HT1080 (cell line): ENCODE data around the gene PARD3B. TPM values are rescaled to one million over a fixed set of nuclear protein-coding genes. Genes with fewer than 3 reads are reported as not detected.

Experiments
- DNase-seq: peaks from one replicate; pipeline ENCODE4 v3.0.0-alpha.2; 2015; ENCODE audit warnings: low read depth
- total RNA-seq: library from RNA; depleted of rRNA; stranded (reverse); fragments of >200 nt; shearing (Covaris generic); gene quantifications from 2 replicates; pipeline ENCODE4 v1.2.3, GENCODE V29; 2014

Gene PARD3B
- total RNA-seq, 1 experiment from 2014 or later = 2.2 TPM

GRCh38 chr2:205370726-205371125 lies 825.5 kb downstream of the PARD3B start:
- DNase-seq = no peak

GRCh38 chr2:205372141-205372540 lies 826.9 kb downstream of the PARD3B start:
- DNase-seq = peak; percentile 67

- no peak for DNase-seq
Observed at GRCh38 chr2:205375461-205376448, 830.5 kb downstream of the PARD3B start.

GRCh38 chr2:205377324-205377723 lies 832.0 kb downstream of the PARD3B start:
- no peak for DNase-seq

GRCh38 chr2:205383601-205384000 lies 838.3 kb downstream of the PARD3B start:
- no peak for DNase-seq

GRCh38 chr2:205386109-205386508 lies 840.8 kb downstream of the PARD3B start:
- peak; percentile 38 for DNase-seq

- DNase-seq = no peak
Observed at GRCh38 chr2:205387350-205388055, 842.2 kb downstream of the PARD3B start.

GRCh38 chr2:205390866-205391265 lies 845.6 kb downstream of the PARD3B start:
- no peak for DNase-seq

- no peak for DNase-seq
Observed at GRCh38 chr2:205401511-205401910, 856.2 kb downstream of the PARD3B start.

GRCh38 chr2:205402011-205402410 lies 856.7 kb downstream of the PARD3B start:
- no peak for DNase-seq

GRCh38 chr2:205403244-205403825 lies 858.1 kb downstream of the PARD3B start:
- DNase-seq = peak; percentile 34

GRCh38 chr2:205405194-205405593 lies 859.9 kb downstream of the PARD3B start:
- peak; percentile 84 for DNase-seq

- peak; percentile 75 for DNase-seq
Observed at GRCh38 chr2:205405752-205406151, 860.5 kb downstream of the PARD3B start.

GRCh38 chr2:205407984-205408383 lies 862.7 kb downstream of the PARD3B start:
- DNase-seq = no peak

- no peak for DNase-seq
Observed at GRCh38 chr2:205408696-205409095, 863.4 kb downstream of the PARD3B start.

GRCh38 chr2:205409411-205409810 lies 864.1 kb downstream of the PARD3B start:
- no peak for DNase-seq

- DNase-seq = no peak
Observed at GRCh38 chr2:205411558-205411957, 866.3 kb downstream of the PARD3B start.

- no peak for DNase-seq
Observed at GRCh38 chr2:205424326-205424725, 879.1 kb downstream of the PARD3B start.

- DNase-seq = no peak
Observed at GRCh38 chr2:205425102-205425501, 879.8 kb downstream of the PARD3B start.

- DNase-seq = no peak
Observed at GRCh38 chr2:205427112-205427511, 881.8 kb downstream of the PARD3B start.

- DNase-seq = no peak
Observed at GRCh38 chr2:205428811-205429210, 883.5 kb downstream of the PARD3B start.

GRCh38 chr2:205435970-205436369 lies 890.7 kb downstream of the PARD3B start:
- peak; percentile 90 for DNase-seq
